Airway epithelial cell (primary cell): ENCODE measurements around the gene ZNF76. TPM values are rescaled to one million over a fixed set of nuclear protein-coding genes. Genes with fewer than 3 reads are reported as not detected.

Source experiments
- total RNA-seq: library from RNA; depleted of rRNA; stranded (reverse); fragments of >200 nt; gene quantifications from 2 replicates; pipeline ENCODE4 v1.2.3, GENCODE V29; 2015

Gene ZNF76
- total RNA-seq, result 10.4 and 10.7 TPM in 2 replicates

DNA sequence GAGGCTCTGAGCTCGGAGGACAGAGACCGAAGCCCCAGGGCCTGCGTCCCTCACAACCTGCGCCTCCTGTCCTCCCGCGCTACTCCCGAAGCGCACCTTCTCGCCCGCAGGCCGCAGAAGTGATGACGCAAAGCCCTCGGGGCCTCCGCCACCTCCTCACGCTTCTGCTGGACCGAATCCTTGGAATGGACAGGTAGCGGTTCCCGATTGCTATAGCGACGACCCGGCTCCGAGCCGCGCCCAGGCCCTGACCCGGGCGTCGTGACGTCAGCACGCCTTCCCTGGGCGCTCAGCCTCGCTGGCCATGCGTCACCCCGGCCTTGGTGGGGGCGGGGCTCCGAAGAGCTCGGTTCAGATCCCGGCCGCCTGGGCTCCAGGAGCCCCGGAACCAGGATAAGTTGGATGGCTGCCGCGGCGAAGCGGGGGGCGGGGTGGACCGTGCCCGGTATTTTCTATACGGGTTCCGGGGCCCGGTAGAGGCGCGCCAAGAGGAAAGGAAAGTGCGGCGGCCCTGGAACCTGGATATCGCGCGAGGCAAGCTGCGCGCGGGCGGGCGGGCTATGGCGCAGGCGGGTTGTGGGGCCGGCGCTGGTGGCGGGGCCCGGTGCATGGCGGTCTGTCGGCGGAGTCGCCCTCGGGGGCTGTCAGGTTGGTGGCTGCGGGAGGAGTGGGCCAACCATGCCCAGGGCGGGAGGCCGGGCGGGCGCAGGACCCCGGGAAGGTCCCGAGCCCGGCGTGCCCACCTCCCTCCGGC, at the start of gene ZNF76:
ZNF76 (plus strand) TSS at position 542 of the 754 bp plus-strand sequence. CDS start 21,417 bp downstream, outside the sequence.

DNA sequence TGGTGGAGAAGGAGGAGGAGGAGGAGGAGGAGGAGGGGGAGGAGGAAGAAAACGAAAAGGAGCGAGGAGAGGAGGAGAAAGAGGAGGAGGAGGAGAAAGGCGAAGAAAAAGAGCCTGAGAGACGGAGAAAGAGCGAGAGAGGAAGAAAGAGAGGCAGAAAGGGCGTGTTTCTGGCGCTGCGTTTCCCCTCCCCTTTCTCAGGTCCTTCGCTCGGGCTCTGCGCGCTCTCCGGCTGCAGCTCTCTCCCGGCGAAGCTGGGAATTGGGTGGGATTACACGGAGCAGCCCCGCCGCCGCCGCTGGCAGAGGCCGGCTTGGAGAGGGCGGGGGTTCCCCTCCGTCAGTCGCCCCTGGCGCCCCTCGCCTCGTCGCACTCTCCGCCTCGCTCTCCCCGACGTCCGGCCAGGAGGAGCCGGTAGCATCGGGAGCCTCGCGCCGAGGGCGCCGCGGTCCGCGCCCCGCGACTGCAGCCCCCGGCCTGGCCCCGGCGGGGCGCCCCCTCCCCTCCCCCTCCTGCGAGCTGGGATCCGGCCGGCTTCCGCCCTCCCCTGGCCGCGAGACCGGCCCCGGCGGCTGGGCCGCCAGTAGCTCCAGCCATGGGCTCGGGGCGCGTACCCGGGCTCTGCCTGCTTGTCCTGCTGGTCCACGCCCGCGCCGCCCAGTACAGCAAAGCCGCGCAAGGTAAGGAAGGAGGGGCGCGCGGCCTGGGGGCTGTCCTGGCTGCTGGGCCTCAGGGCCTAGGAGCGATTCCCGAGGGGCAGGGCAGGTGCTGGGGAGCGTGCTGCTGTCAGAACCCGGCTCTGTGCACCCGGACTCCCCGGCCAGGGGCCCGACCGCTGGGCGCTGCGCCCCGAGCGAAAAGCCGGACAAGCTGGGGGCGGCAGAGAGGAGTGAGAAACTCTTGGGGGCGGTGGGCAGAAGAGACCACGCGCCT, 45.4 kb upstream of the ZNF76 start, which contains the start of gene SCUBE3:
SCUBE3 (plus strand) TSS at position 133 of the 933 bp plus-strand sequence; CDS start at position 596, 463 bp downstream.

GRCh38 chr6:35297601-35298481, 38.3 kb downstream of the ZNF76 start, which contains the start of gene DEF6:
Gene DEF6, plus strand, starts transcription at chr6:35297818. Its CDS starts 39 bp downstream, at chr6:35297857.

GRCh38 chr6:35342258-35343091, 82.9 kb downstream of the ZNF76 start, which contains the start of gene PPARD:
Gene PPARD, plus strand, starts transcription at chr6:35342558. Its CDS starts 68,530 bp downstream, at chr6:35411088.

Other genes starting within 250 kb of the ZNF76 start
- gene TCP11, start 118.4 kb upstream of the ZNF76 start, total RNA-seq, result not detected in 2 replicates
- gene SCUBE3, start 45.8 kb upstream of the ZNF76 start, total RNA-seq, result under 0.01 and 0.21 TPM in 2 replicates
- 37.3 and 40.5 TPM in 2 replicates for gene DEF6, start 38.1 kb downstream of the ZNF76 start, total RNA-seq
- gene PPARD, start 82.8 kb downstream of the ZNF76 start, total RNA-seq, result 27.0 and 36.7 TPM in 2 replicates
- 20.3 and 20.8 TPM in 2 replicates for gene FANCE, start 192.6 kb downstream of the ZNF76 start, total RNA-seq
- 1,675 and 1,937 TPM in 2 replicates for gene RPL10A, start 208.7 kb downstream of the ZNF76 start, total RNA-seq
- gene TEAD3, start 237.3 kb downstream of the ZNF76 start, total RNA-seq, result 13.4 and 22.1 TPM in 2 replicates